ENCODE measurements around the gene ZNF322.
"Not testable (repeated sequence)": the region's sequence is repeated elsewhere in the genome, so short reads cannot be mapped to it uniquely, and the experiment has no call there.

ZNF322 gene, protein sequence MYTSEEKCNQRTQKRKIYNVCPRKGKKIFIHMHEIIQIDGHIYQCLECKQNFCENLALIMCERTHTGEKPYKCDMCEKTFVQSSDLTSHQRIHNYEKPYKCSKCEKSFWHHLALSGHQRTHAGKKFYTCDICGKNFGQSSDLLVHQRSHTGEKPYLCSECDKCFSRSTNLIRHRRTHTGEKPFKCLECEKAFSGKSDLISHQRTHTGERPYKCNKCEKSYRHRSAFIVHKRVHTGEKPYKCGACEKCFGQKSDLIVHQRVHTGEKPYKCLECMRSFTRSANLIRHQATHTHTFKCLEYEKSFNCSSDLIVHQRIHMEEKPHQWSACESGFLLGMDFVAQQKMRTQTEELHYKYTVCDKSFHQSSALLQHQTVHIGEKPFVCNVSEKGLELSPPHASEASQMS

DNA sequence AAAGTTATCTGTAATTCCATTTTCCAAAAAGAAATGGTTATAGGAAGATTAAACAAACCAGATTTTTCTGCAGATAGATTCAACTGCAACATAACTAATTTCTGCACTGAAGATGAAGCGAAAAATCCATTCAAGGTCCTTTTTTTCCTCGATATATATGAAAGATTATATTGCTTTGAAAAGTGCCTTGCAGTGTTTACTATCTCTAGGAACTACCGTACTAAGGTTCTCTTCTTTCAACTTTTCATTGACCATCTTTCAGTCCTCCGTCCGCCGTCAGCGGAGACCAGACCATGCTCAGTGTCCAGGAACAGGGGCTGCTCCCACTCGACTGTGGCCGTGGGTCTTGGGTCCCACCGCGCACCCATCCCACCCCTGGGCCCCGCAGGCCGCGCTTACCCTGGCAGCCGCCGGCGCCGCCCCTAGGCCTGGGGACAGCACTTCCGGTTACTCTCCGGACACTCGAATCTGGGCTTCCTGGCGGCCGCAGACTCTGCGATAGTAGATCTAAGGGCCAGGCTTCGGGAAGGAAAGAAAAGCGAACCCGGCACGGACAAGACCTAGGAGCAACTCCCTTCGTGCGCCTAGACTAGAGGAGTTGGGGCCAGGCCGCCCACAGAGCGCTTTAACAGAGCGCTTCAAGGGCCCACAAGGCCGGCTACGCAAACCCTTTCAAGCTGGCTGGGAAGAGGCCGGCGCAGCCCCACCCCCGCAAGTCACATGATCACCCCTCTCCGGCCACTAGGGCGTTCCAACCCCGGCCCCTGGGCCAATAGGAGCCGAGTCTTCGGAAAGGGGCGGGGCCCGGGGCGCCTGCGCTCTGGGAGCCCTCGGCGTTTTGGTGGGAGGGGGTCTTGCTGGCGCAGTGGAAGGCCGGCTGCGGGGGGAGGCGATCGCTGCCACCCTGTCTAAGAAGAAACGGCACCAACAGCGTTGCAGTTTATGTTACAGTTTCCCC, at the start of gene ZNF322:
Gene ZNF322, minus strand, starts transcription at position 705 of the 958 bp plus-strand sequence. CDS start 21,193 bp downstream, outside the sequence.
- peak; percentile 99 for ATAC-seq

DNA sequence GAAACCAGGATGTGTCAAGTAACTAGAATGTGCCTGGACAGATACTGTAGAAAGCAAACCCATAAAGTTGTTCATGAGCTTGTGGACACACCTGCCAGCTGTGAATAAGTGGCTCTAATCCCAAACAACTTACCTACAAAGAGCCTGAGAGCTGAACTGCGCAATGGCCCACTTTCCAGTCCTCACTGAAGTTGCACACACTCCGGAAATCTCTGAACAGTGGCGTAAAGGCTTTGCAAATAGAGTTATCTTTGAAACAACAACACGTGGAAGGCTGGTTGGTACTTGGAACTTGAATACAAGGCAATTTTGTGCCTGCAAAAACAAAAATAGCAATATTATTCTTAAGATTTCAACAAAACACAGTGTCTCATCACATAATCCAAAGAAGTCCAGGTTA, 46.2 kb upstream of the ZNF322 start:
- ATAC-seq = not testable (repeated sequence)

DNA sequence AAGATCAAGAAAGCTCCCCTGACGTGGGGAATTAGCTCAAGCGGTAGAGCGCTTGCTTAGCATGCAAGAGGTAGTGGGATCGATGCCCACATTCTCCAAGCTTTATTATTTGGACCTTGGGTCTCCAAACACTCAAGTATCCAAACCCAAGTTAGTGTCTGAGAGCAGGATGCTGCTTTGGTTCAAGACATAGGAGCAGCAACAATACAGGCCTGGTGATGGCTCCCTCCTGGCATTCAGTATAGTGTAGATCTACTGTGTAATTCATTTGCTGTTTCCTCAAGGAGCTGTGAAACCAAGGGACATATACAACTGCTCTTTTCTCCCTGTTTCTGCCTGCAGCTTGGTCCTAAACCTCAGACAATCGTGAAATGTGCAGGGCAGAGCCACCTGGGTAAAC, 45.8 kb upstream of the ZNF322 start:
- not testable (repeated sequence) for ATAC-seq

DNA sequence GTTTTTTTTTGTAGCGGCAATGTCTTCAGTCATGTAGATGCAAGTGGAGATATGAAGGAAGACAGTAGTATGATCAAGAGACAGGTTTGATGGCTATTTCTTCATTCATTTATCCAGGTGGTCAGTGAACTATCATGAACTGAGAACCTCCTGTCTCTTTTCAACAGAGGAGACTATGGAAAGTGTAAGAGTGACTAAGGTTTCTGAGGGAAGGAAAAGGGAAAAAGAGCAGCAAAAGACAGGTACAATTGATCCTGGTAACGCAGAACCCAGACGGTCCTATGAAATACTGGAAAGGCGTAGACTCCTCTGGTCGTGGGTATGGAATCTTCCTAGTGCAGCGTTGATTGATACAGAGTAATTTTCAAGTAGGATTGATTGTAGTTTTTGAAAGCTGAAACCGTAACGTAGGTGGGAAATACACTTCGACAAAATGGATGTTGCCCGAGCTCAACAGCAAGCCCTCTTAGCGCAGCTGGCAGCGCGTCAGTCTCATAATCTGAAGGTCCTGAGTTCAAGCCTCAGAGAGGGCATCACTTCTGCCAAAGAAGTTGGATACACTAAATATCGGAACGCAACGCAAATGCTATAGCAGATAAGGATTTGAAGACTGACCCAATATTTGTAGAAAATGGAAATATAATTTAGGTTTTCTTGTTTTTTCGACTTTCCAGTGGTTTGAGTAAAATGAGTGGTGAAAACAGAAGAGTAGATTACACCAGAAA, 41.6 kb upstream of the ZNF322 start:
- ATAC-seq = not testable (repeated sequence)

DNA sequence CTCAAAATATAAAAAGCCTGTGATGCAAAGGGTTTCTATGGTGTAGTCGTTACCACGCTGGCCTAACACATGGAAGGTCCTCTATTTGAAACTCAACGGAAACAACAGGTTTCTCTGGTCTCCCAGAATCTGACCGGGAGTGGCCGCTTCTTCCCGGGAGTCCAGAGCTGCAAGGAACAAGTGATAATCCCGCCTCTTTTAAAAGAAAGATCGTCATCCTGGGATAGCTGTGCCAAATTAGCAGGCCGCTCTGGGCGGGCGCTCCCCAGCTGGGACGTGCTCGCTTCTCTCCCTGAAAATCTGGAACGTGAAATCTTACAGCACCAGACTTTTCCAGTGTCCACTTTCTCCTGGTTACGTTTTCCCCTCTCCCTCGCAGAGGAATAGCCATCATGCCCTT, 38.0 kb upstream of the ZNF322 start:
- ATAC-seq = not testable (repeated sequence)

DNA sequence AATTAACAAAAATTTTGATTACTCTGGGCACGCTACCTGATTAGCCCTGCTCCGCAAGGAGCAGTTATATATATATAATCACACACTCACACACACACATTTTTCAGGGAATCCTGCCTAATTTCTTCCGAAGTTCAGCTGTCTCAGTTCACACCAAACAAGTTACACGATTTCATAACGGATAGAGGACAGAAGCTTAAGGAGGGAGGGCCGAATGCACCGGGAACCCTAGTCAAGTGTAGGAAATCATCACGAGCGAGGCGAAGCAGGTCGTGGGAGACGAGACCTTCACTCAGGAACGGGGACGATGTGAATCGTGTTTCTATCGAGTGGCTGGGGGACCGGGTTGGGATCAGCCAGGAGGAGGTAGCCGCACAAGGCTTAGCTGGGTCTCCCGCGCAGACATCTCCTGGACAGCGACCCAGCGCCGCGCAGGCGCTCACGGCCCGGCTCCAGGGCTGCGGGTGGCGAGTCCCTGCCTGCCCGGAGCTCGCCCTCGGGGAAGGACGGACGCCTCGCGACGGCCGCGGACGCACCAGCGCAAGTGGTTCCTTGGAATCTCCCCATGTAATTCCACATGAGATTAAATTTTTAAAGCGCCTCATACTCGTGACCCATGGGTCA, 29.9 kb upstream of the ZNF322 start:
- not testable (repeated sequence) for ATAC-seq

DNA sequence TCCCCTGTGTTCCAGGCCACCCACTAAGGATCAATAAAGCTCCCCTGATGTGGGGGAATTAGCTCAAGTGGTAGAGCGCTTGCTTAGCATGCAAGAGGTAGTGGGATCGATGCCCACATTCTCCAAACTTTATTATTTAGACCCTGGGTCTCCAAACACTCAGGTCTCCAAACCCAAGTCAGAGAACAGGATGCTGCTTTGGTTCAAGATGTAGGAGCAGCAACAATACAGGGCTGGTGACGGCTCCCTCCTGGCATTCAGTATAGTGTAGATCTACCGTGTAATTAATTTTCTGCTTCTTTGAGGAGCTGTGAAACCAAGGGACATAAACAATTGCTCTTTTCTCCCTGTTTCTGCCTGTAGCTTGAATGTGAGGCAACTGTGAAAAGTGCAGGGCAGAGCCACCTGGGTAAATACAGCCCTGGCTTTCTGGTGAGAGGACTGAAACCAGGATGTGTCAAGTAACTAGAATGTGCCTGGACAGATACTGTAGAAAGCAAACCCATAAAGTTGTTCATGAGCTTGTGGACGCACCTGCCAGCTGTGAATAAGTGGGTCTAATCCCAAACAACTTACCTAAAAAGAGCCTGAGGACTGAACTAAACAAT, 23.0 kb upstream of the ZNF322 start:
- ATAC-seq = not testable (repeated sequence)

DNA sequence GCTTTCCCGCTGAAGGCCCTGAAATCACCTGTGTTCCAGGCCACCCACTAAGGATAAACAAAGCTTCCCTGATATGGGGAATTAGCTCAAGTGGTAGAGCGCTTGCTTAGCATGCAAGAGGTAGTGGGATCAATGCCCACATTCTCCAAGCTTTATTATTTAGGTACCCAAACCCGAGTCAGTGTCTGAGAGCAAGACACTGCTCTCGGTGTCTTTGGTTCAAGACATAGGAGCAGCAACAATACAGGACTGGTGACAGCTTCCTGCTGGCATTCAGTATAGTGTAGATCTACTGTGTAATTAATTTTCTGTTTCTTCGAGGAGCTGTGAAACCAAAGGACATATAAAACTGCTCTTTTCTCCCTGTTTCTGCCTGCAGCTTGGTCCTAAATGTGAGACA, 13.7 kb upstream of the ZNF322 start:
- ATAC-seq = not testable (repeated sequence)

DNA sequence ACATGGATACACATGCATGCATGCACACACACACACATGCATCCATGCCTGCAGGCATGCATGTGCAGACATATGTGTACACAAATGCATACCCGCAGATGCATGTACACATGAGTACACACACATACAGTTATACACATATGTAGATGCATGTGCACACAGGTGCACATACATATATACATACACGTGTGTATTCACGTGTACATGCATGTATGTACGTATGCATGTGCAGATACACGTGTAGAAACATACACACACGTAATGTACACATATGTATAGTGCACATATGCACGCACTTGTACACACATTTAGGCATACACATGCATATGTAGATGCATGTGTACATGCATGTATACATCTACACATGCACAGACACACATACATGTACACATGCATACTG, 11.0 kb upstream of the ZNF322 start:
- not testable (repeated sequence) for ATAC-seq

DNA sequence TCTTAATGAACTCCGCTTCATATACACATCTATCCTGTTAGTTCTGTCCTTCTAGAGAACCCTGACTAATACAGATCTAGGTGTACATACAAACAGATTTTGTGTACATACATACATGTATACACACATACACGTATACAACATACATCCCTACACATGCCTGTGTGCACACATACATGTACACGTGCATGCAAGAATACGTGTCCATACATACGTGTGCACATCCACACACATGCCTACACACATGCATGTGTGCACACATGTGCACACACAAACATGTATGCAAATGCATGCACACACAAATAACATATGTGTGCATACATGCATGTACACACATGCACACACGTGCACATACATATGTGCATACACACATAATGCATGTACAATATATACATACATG, 10.5 kb upstream of the ZNF322 start:
- ATAC-seq = not testable (repeated sequence)

DNA sequence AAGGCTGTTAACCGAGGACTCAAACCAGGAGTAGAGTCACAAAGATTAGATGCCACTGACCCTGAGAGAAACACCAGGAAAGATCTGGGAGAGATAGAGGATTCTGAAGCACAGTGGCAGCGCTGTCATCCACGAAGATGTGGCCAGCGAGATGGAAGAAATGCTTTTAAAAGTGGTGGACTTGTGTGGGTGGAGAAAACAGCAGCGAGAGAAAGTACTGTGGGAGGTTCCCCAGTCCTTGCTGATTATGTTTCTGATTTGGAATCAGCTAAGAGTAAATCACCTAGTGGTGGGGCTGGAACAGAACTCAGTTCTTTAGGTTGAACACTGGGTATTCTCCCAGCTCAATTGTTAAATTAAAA, 435 bp upstream of the ZNF322 start:
- ATAC-seq = peak; percentile 58 to 69

DNA sequence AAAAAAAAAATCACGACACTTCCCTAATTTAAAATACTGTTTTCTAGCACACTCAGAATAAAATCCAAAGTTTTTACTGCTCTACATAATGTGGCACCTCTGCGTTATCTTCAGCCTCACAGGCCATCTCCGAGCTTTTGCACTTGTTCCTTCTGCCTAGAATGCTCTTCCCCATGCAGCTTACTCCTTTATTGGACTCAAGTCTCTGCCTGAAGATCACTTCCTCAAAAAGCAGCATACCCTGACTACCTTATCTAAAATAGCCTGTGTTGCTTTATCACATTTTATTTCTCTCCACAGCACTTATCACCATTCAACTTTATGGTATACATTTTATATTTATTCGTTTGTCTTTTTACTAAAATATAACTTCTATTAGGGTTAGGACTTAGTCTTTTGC, 2.3 kb downstream of the ZNF322 start:
- ATAC-seq = no peak

DNA sequence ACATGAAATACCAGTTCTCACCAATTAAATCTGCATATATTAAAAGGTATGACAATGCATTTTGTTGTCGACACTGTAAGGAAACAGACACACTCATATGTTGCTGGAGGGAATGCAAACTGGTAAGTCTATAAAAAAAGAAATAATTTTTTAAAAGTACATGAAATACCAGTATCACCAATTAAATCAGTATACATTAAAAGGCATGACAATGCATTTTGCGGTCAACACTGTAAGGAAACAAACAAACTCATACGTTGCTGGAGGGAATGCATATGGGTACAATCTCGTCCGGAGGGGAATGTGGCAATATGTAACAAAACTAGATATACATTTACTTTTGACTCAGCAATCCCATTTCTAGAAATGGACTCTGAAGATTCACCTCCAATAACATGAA, 6.5 kb downstream of the ZNF322 start:
- ATAC-seq = no peak

DNA sequence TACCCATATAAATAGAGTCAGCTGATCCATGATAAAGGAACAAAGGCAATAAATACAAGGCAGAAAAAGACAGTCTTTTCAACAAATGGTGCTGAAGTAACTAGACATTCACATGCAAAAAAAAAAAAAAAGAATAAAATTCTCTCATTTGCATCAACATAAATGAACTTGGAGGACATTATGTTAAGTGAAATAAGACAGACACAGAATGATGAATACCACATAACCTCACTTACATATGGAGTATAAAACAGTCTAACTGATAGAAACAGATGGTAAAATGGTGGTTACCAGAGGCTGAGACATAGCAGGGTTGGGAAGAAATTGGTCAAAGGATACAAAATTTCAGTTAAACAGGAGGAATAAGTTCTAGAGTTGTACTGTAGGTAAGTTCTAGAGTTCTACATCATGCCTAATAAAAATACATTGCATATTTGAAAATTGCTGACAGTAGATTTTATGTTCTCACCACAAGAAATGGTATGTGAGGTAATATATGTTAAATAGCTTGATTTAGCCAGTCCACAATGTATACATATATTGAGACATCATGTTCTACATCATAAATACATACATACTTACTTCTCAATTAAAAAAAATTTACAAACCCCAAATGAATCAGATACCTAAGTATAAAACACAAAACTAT, 8.3 kb downstream of the ZNF322 start:
- ATAC-seq = no peak

DNA sequence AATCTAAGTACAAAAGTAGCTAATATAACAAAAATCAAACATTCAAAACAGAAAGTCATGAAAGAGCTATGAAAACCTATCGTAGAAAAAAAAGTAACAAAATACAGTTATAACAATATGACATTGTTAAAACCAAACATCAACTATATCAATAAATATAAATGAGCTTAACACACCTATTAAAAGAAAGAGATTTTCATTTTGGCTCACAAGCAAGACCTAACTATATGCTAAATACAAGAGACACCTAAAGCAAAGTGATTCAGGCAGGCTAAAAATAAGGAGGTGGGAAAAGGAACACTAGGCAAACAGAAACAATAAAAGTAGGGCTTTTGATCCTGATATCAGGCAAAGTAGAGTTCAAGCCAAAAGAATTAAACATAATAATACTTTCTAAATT, 13.5 kb downstream of the ZNF322 start:
- no peak for ATAC-seq

DNA sequence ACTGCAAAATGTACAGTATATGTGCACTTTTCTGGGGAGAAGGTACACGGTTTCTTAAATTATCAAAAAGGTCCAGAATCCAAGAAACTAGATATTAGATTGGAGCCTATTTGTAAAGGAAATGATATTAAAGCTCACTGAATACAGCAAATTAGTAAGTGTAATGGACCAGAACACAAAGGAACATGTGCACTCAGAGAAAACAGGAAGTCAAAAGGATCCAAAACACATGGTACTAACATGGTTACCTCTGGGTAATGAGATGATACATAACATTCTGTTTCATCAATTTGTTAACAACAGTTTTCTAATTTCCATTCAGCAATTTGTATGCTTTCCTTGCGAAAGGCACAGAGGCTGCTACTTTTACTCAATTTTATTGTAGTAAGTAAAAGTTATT, 18.7 kb downstream of the ZNF322 start:
- ATAC-seq = no peak

DNA sequence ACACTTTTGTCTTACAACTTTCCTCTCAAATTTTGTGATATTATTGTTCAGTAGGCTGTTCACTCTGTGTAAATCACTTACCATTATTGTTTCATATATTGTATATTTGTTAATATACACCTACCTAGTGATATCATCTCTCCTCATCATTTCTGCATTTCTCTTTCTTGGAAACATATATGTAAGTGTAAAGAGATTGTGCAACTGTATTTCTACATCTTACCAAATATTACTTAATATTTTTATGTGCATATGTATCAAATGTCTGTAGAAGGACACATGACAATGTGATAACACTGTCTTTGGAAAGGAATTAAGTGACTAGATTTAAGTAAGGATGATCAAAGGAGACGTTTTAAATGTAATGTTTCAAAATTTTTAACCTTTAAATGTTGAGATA, 30.2 kb downstream of the ZNF322 start:
- ATAC-seq = no peak

DNA sequence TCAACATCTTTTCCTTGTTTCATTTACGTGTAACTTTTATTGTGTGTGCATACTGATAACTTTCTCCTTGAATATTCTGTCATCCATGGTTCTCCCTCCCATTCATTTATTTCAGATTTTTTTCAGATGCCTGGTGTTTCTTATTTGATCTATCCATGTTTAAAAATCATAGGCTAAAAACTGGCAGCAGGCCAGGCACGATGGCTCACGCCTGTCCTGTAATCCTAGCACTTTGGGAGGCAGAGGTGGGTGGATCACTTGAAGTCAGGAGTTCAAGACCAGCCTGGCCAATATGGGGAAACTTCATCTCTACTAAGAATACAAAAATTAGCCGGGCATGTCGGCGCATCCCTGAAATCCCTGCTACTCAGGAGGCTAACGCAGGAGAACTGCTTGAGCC, 31.7 kb downstream of the ZNF322 start:
- no peak for ATAC-seq

DNA sequence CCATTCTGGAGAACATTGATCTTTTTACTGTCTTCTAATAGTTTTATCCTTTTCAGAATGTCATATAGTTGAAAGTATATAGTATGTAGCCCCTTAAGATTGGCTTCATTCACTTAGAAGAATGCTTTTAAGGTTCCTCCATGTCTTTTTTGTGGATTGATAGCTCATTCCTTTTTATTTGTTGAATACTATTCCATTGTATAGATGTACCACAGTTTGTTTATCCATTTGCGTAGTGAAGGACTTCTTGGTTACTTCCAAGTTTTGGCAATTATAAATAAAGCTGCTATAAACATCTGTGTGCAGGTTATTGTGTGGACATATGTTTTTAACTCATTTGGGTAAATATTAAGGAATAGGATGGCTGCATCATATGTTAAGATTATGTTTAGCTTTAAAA, 35.0 kb downstream of the ZNF322 start:
- ATAC-seq = no peak

DNA sequence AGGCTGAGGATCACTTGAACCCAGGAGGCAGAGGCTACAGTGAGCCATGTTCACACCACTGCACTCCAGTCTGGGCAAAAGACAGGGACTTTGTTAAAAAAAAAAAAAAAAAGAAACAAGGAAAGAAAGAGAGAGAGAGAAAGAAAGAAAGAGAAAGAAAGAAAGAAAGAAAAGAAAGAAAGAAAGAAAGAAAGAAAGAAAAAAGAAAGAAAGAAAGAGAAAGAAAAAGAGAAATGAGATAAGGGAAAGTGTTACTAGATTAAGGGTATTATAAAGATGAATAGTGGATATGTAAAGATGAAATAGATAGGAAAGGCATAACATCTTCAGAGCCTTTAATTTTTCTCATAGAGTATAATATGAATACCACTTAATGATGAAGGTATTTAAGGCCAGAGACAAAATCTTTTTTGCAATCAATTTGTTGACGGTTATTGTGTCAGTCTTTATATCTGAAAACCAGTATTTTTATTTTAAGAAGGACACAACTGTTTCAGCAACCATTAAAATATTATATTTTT, 36.1 kb downstream of the ZNF322 start:
- ATAC-seq = no peak
